Coronary artery (tissue), 2 donors: ENCODE measurements around the gene PCGF2.

ENCODE experiments used
- DNase-seq: peaks from one replicate; pipeline ENCODE4 v3.0.0-alpha.2; 2017; ENCODE audit warnings: low spot score
- H3K27ac ChIP-seq, 2 donors: fragments of 200-600 bp; sonication (generic); one replicate each; pipeline ENCODE4 v1.5.1; 2016 to 2019
- H3K4me3 ChIP-seq: fragments of 200-600 bp; sonication (generic); 2 replicates; pipeline ENCODE4 v1.5.1; 2016; ENCODE audit warnings: mild to moderate bottlenecking, moderate library complexity
- TF ChIP-seq, protein P1 (sequence below): fragments of 200-600 bp; sonication (generic); IDR thresholded peaks from one replicate; pipeline ENCODE4 v1.5.1; 2019; ENCODE audit warnings: antibody characterized with exemption

The PCGF2 gene

DNA sequence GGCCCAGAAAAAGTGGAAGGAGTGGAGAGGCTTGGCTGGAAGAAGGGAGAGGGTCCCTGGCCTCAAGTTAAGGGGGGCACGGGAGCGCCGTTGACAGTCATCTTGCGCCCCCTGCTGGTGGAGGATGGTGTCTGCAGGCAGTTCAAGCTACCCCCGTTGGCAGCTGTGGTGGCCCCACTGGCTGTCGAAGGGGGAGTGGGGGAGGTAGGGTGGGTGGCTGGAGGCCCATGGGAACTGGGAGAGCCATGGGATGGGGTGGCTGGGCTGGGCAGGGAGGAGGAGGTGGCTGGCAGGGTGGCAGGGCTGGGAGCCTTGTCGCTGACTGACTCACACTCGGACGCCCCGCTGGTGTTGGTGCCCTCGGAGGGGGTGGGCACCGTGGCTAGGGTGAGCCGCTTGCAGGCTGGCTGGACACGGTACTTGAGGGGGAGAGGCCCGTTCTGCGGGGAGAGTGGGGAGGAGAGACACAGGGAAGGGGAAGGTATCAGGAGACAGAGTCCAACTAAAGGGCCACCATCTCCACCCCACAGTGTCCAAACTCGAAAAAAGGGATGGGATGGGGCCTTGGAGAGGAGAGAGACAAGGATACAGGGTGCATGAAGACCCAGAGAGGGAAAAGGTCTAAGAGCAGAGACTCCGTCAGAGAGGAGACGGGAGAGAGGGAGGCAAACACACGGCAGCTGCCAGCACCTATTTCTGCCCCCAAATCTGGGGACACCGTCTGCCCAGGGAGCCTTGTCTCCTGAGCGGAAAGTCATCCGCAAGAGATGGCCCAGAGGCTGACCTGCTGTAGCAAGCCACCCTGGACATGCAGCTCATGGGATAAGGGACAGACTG is 12.8 kb downstream of the PCGF2 start:
- H3K27ac ChIP-seq = peak overlapping the region; percentile 38 to 49
- DNase-seq = no peak
- TF ChIP-seq, protein P1, sequence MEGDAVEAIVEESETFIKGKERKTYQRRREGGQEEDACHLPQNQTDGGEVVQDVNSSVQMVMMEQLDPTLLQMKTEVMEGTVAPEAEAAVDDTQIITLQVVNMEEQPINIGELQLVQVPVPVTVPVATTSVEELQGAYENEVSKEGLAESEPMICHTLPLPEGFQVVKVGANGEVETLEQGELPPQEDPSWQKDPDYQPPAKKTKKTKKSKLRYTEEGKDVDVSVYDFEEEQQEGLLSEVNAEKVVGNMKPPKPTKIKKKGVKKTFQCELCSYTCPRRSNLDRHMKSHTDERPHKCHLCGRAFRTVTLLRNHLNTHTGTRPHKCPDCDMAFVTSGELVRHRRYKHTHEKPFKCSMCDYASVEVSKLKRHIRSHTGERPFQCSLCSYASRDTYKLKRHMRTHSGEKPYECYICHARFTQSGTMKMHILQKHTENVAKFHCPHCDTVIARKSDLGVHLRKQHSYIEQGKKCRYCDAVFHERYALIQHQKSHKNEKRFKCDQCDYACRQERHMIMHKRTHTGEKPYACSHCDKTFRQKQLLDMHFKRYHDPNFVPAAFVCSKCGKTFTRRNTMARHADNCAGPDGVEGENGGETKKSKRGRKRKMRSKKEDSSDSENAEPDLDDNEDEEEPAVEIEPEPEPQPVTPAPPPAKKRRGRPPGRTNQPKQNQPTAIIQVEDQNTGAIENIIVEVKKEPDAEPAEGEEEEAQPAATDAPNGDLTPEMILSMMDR = peak; percentile 92
- no peak overlapping the region for H3K4me3 ChIP-seq

GRCh38 chr17:38733982-38734973 is 13.9 kb downstream of the PCGF2 start:
- TF ChIP-seq, protein P1 = no peak
- Histone ChIP-seq H3K4me3 (no peak overlapping the region), H3K27ac (no peak overlapping the region)
- no peak for DNase-seq

- peak overlapping the region in 1 of 2 donors; percentile 91 for H3K27ac ChIP-seq
- H3K4me3 ChIP-seq = no peak overlapping the region
- TF ChIP-seq, protein P1 = no peak
- no peak for DNase-seq
These were observed 14.7 kb downstream of the PCGF2 start for GRCh38 chr17:38733282-38733981.

- no peak for DNase-seq
- H3K27ac ChIP-seq = peak overlapping the region in 1 of 2 donors; percentile 91
- H3K4me3 ChIP-seq = no peak overlapping the region
- TF ChIP-seq, protein P1 = no peak
These were observed 15.5 kb downstream of the PCGF2 start for GRCh38 chr17:38732376-38733281.

- H3K4me3 ChIP-seq = peak overlapping the region; percentile 85
- peak overlapping the region; percentile 61 to 91 for H3K27ac ChIP-seq
- TF ChIP-seq, protein P1 = no peak
- DNase-seq = no peak
These were observed 16.4 kb downstream of the PCGF2 start for GRCh38 chr17:38731526-38732294.
